Stimulated activated naive CD8-positive, alpha-beta T cell treated with anti-CD3 and anti-CD28 coated beads, Interleukin-15, amount 100 ng/mL, for 72 hours (primary cell): ENCODE data around the gene GTF2IRD1.

Experiments used
- ATAC-seq: fragments of 150-1000 bp; cut with Tn5 transposase; 2 replicates; pipeline ENCODE4 v1.10.0; 2021; ENCODE audit warnings: mild to moderate bottlenecking, moderate library complexity
- DNase-seq, 2 donors: peaks; one replicate each; pipeline ENCODE4 v3.0.0; 2021 to 2022
- H3K27ac Mint-ChIP-seq, 2 donors: one replicate each; pipeline ENCODE4 v1.8.0; 2022; ENCODE audit warnings: mild to moderate bottlenecking in 2 of 2, mixed read lengths in 2 of 2, moderate library complexity in 2 of 2
- H3K27me3 Mint-ChIP-seq: one replicate; pipeline ENCODE4 v1.8.0; 2022; ENCODE audit warnings: mixed read lengths
- H3K4me1 Mint-ChIP-seq: one replicate; pipeline ENCODE4 v1.8.0; 2022; ENCODE audit warnings: mild to moderate bottlenecking, mixed read lengths
- H3K4me3 Mint-ChIP-seq, 2 donors: one replicate each; pipeline ENCODE4 v1.8.0; 2022; ENCODE audit warnings: mild to moderate bottlenecking in 2 of 2, mixed read lengths in 2 of 2, moderate library complexity in 1 of 2
- H3K9me3 Mint-ChIP-seq, 2 donors: one replicate each; pipeline ENCODE4 v1.8.0; 2022; ENCODE audit warnings: mixed read lengths in 2 of 2

GTF2IRD1 gene

GRCh38 chr7:74452748-74453321 is 871 bp upstream of the GTF2IRD1 start:
- ATAC-seq (peak; percentile 6), DNase-seq (no peak)

GRCh38 chr7:74454021-74454924 is 567 bp downstream of the GTF2IRD1 start:
- ATAC-seq = no peak

More at GRCh38 chr7:74452748-74453321, 871 bp upstream of the GTF2IRD1 start:
- Mint-ChIP-seq H3K4me1 (peaks cover 19% of the 10 kb centered on the region), H3K27ac (peak overlapping the region; percentile 89 to 91), H3K27me3 (peaks cover 17% of the 10 kb centered on the region), H3K4me3 (peak overlapping the region; percentile 83 to 86), H3K9me3 (no peaks in the 10 kb centered on the region)

GRCh38 chr7:74454925-74455288 is 1.2 kb downstream of the GTF2IRD1 start:
- no peak for DNase-seq
- Mint-ChIP-seq H3K27me3 (peaks cover 11% of the 10 kb centered on the region), H3K4me1 (peaks cover 19% of the 10 kb centered on the region), H3K4me3 (peak overlapping the region in 1 of 2 donors; percentile 50), H3K9me3 (no peaks in the 10 kb centered on the region), H3K27ac (no peak overlapping the region)
- no peak for ATAC-seq

More at GRCh38 chr7:74454021-74454924, 567 bp downstream of the GTF2IRD1 start:
- Mint-ChIP-seq H3K9me3 (no peaks in the 10 kb centered on the region), H3K4me3 (peak overlapping the region; percentile 63 to 77), H3K4me1 (peaks cover 19% of the 10 kb centered on the region), H3K27me3 (peaks cover 11% of the 10 kb centered on the region), H3K27ac (no peak overlapping the region)
- peak in 1 of 2 donors; percentile 31 for DNase-seq

- H3K4me1 Mint-ChIP-seq = peaks cover 19% of the 10 kb centered on the region
- H3K9me3 Mint-ChIP-seq = no peaks in the 10 kb centered on the region
- no peak for DNase-seq
- no peak for ATAC-seq
- H3K27me3 Mint-ChIP-seq = peaks cover 11% of the 10 kb centered on the region
- H3K4me3 Mint-ChIP-seq = no peak overlapping the region
- no peak overlapping the region for H3K27ac Mint-ChIP-seq
Observed at GRCh38 chr7:74455291-74455804, 1.6 kb downstream of the GTF2IRD1 start.

- H3K4me1 Mint-ChIP-seq = peaks cover 19% of the 10 kb centered on the region
- ATAC-seq (no peak), DNase-seq (no peak)
- no peaks in the 10 kb centered on the region for H3K9me3 Mint-ChIP-seq
- no peak overlapping the region for H3K27ac Mint-ChIP-seq
- no peak overlapping the region for H3K4me3 Mint-ChIP-seq
- peaks cover 11% of the 10 kb centered on the region for H3K27me3 Mint-ChIP-seq
Observed at GRCh38 chr7:74455928-74456327, 2.2 kb downstream of the GTF2IRD1 start.

- Mint-ChIP-seq H3K9me3 (no peaks in the 10 kb centered on the region), H3K4me3 (no peak overlapping the region)
Observed at GRCh38 chr7:74457007-74457406, 3.3 kb downstream of the GTF2IRD1 start.

GRCh38 chr7:74461970-74462706 is 8.4 kb downstream of the GTF2IRD1 start:
- Mint-ChIP-seq H3K27ac (no peak overlapping the region), H3K9me3 (no peaks in the 10 kb centered on the region), H3K4me3 (no peak overlapping the region), H3K27me3 (no peaks in the 10 kb centered on the region), H3K4me1 (peaks cover 6% of the 10 kb centered on the region)
- ATAC-seq (no peak), DNase-seq (no peak)

More at GRCh38 chr7:74457007-74457406, 3.3 kb downstream of the GTF2IRD1 start:
- peaks cover 11% of the 10 kb centered on the region for H3K27me3 Mint-ChIP-seq
- peaks cover 14% of the 10 kb centered on the region for H3K4me1 Mint-ChIP-seq
- no peak overlapping the region for H3K27ac Mint-ChIP-seq
- no peak for DNase-seq
- ATAC-seq = no peak

- peaks cover 6% of the 10 kb centered on the region for H3K4me1 Mint-ChIP-seq
- H3K9me3 Mint-ChIP-seq = no peaks in the 10 kb centered on the region
- H3K27me3 Mint-ChIP-seq = no peaks in the 10 kb centered on the region
- H3K4me3 Mint-ChIP-seq = no peak overlapping the region
- H3K27ac Mint-ChIP-seq = no peak overlapping the region
- ATAC-seq (no peak), DNase-seq (no peak)
Observed at GRCh38 chr7:74462707-74463100, 9.0 kb downstream of the GTF2IRD1 start.

- no peak overlapping the region for H3K4me3 Mint-ChIP-seq
- no peaks in the 10 kb centered on the region for H3K9me3 Mint-ChIP-seq
- peaks cover 6% of the 10 kb centered on the region for H3K4me1 Mint-ChIP-seq
- no peak for ATAC-seq
- H3K27ac Mint-ChIP-seq = peak overlapping the region in 1 of 2 donors; percentile 79
- H3K27me3 Mint-ChIP-seq = no peaks in the 10 kb centered on the region
- no peak for DNase-seq
Observed at GRCh38 chr7:74464931-74465886, 11.5 kb downstream of the GTF2IRD1 start.

GRCh38 chr7:74466196-74466813 is 12.6 kb downstream of the GTF2IRD1 start:
- no peak overlapping the region for H3K27ac Mint-ChIP-seq
- H3K4me1 Mint-ChIP-seq = peaks cover 6% of the 10 kb centered on the region
- ATAC-seq = no peak
- no peaks in the 10 kb centered on the region for H3K27me3 Mint-ChIP-seq
- DNase-seq = no peak
- H3K4me3 Mint-ChIP-seq = no peak overlapping the region
- no peaks in the 10 kb centered on the region for H3K9me3 Mint-ChIP-seq

- DNase-seq (no peak), ATAC-seq (no peak)
- no peaks in the 10 kb centered on the region for H3K27me3 Mint-ChIP-seq
- H3K27ac Mint-ChIP-seq = no peak overlapping the region
- no peaks in the 10 kb centered on the region for H3K9me3 Mint-ChIP-seq
- H3K4me1 Mint-ChIP-seq = peaks cover 6% of the 10 kb centered on the region
- no peak overlapping the region for H3K4me3 Mint-ChIP-seq
Observed at GRCh38 chr7:74467876-74468275, 14.2 kb downstream of the GTF2IRD1 start.

GRCh38 chr7:74470504-74470903 is 16.8 kb downstream of the GTF2IRD1 start:
- Mint-ChIP-seq H3K9me3 (no peaks in the 10 kb centered on the region), H3K27ac (no peak overlapping the region), H3K4me3 (no peak overlapping the region), H3K27me3 (no peaks in the 10 kb centered on the region), H3K4me1 (no peaks in the 10 kb centered on the region)
- ATAC-seq (no peak), DNase-seq (no peak)

- no peaks in the 10 kb centered on the region for H3K9me3 Mint-ChIP-seq
- peaks cover 5% of the 10 kb centered on the region for H3K4me1 Mint-ChIP-seq
- DNase-seq (no peak), ATAC-seq (no peak)
- no peak overlapping the region for H3K4me3 Mint-ChIP-seq
- peaks cover 6% of the 10 kb centered on the region for H3K27me3 Mint-ChIP-seq
- no peak overlapping the region for H3K27ac Mint-ChIP-seq
Observed at GRCh38 chr7:74473116-74473515, 19.4 kb downstream of the GTF2IRD1 start.

- H3K4me3 Mint-ChIP-seq = no peak overlapping the region
- peaks cover 8% of the 10 kb centered on the region for H3K4me1 Mint-ChIP-seq
- no peak overlapping the region for H3K27ac Mint-ChIP-seq
- peaks cover 13% of the 10 kb centered on the region for H3K27me3 Mint-ChIP-seq
- no peak for ATAC-seq
- no peak for DNase-seq
- H3K9me3 Mint-ChIP-seq = no peaks in the 10 kb centered on the region
Observed at GRCh38 chr7:74474271-74474865, 20.7 kb downstream of the GTF2IRD1 start.
